ENCODE data around the gene RNASE2.

The RNASE2 gene

DNA sequence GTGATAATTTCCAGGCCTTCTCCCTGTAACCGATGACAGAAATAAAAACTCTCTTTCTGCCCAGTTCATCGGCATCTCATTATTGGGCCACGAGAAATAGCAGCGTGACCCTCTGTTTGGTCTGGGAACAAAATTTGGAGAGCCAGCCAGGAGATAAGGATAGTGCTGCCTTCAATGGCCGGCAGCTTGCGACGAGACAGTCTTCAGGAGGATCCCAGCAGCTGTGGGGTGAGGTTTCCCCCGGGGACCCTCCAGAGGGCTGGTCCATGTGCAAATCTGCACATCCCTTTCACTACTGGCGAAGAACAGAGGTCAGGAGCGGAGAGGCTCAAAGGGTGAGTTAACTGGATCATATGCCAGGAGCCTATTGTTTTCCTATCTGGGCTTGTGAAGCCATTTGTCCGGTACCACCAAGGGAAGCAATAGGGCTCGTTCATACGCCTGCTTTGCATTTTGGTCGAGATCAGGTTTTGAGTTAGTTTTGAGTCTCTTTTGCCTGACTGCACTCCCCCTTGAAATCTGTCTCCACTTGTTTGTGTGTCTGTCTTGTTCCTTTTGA, 48.6 kb downstream of the RNASE2 start:
- Histone ChIP-seq H4K20me1 (ENCODE audit: insufficient read depth) (no peaks in the 10 kb centered on the region), H3K9ac (no peak overlapping the region), H3K4me2 (no peak overlapping the region), H3K27me3 (ENCODE audit: insufficient read depth, low read depth) (no peaks in the 10 kb centered on the region), H3K36me3 (ENCODE audit: insufficient read depth) (no peaks in the 10 kb centered on the region), H3K27ac (no peak overlapping the region), H3K79me2 (ENCODE audit: insufficient read depth, low read depth) (no peaks in the 10 kb centered on the region), H3K4me3 (IDR thresholded peaks at IDR 0.05; ENCODE audit: insufficient read depth, low read depth, low read length) (no peak overlapping the region), H3K4me1 (ENCODE audit: low read depth, poor library complexity, severe bottlenecking) (no peaks in the 10 kb centered on the region), H2AFZ (ENCODE audit: low read depth) (no peak overlapping the region)
- TF ChIP-seq, protein P1, sequence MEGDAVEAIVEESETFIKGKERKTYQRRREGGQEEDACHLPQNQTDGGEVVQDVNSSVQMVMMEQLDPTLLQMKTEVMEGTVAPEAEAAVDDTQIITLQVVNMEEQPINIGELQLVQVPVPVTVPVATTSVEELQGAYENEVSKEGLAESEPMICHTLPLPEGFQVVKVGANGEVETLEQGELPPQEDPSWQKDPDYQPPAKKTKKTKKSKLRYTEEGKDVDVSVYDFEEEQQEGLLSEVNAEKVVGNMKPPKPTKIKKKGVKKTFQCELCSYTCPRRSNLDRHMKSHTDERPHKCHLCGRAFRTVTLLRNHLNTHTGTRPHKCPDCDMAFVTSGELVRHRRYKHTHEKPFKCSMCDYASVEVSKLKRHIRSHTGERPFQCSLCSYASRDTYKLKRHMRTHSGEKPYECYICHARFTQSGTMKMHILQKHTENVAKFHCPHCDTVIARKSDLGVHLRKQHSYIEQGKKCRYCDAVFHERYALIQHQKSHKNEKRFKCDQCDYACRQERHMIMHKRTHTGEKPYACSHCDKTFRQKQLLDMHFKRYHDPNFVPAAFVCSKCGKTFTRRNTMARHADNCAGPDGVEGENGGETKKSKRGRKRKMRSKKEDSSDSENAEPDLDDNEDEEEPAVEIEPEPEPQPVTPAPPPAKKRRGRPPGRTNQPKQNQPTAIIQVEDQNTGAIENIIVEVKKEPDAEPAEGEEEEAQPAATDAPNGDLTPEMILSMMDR (conservative IDR thresholded peaks at IDR 0.05; ENCODE audit: low read depth, low read length), result no peak

Data from KMS-11 (cell line).